Neural crest cell (in vitro differentiated cells): ENCODE data around the gene SHISA5. TPM values are rescaled to one million over a fixed set of nuclear protein-coding genes. Genes with fewer than 3 reads are reported as not detected.
A peak's percentile ranks its signal among the peaks of the same experiment; 100 is the strongest.

Experiments
- DNase-seq: peaks from one replicate; pipeline ENCODE4 v3.0.0; 2021; ENCODE audit warnings: low read depth, mixed read lengths, low spot score
- H3K27ac Mint-ChIP-seq: one replicate; pipeline ENCODE4 v1.8.0; 2021; ENCODE audit warnings: mild to moderate bottlenecking, mixed read lengths; ENCODE audit not compliant: unreplicated experiment
- H3K27me3 Mint-ChIP-seq: 2 replicates; pipeline ENCODE4 v1.8.0; 2021; ENCODE audit warnings: low read depth, mild to moderate bottlenecking, mixed read lengths
- H3K36me3 Mint-ChIP-seq: 2 replicates; pipeline ENCODE4 v1.8.0; 2021; ENCODE audit warnings: low read depth, mild to moderate bottlenecking, mixed read lengths
- H3K4me1 Mint-ChIP-seq: 2 replicates; pipeline ENCODE4 v1.8.0; 2021; ENCODE audit warnings: mixed read lengths
- H3K4me3 Mint-ChIP-seq: one replicate; pipeline ENCODE4 v1.8.0; 2021; ENCODE audit warnings: mild to moderate bottlenecking, mixed read lengths
- H3K9me3 Mint-ChIP-seq: 2 replicates; pipeline ENCODE4 v1.8.0; 2021; ENCODE audit warnings: mixed read lengths
- CTCF ChIP-seq: fragments of 200-600 bp; sonication (generic); conservative IDR thresholded peaks from 2 replicates; pipeline ENCODE4 v1.5.0; 2021; ENCODE audit warnings: antibody characterized with exemption, mild to moderate bottlenecking
- total RNA-seq: library from RNA; stranded (reverse); gene quantifications from 2 replicates; pipeline ENCODE4 v1.2.1, GENCODE V29; 2021

Gene SHISA5
- total RNA-seq, 1 donor from 2014 or later = 117 TPM

GRCh38 chr3:48427630-48427962 is 76.4 kb downstream of the SHISA5 start:
- H3K4me3 Mint-ChIP-seq = peak overlapping the region; percentile 83
- peak overlapping the region; percentile 97 for H3K27ac Mint-ChIP-seq
- H3K36me3 Mint-ChIP-seq = peaks cover 6% of the 10 kb centered on the region
- no peaks in the 10 kb centered on the region for H3K9me3 Mint-ChIP-seq
- peaks cover 56% of the 10 kb centered on the region for H3K4me1 Mint-ChIP-seq
- TF ChIP-seq CTCF = no peak
- H3K27me3 Mint-ChIP-seq = no peaks in the 10 kb centered on the region
- DNase-seq = no peak

- Mint-ChIP-seq H3K9me3 (no peaks in the 10 kb centered on the region), H3K4me1 (peaks cover 56% of the 10 kb centered on the region), H3K4me3 (peak overlapping the region; percentile 83), H3K27me3 (no peaks in the 10 kb centered on the region), H3K27ac (peak overlapping the region; percentile 97), H3K36me3 (peaks cover 6% of the 10 kb centered on the region)
- DNase-seq = no peak
- TF ChIP-seq CTCF = no peak
These were observed 76.9 kb downstream of the SHISA5 start for GRCh38 chr3:48426944-48427629.

GRCh38 chr3:48426401-48426909 is 77.5 kb downstream of the SHISA5 start:
- Mint-ChIP-seq H3K4me1 (peaks cover 52% of the 10 kb centered on the region), H3K27ac (no peak overlapping the region)

GRCh38 chr3:48425281-48425812 is 78.6 kb downstream of the SHISA5 start:
- Mint-ChIP-seq H3K9me3 (no peaks in the 10 kb centered on the region), H3K27me3 (no peaks in the 10 kb centered on the region), H3K4me3 (peak overlapping the region; percentile 83), H3K36me3 (peaks cover 2% of the 10 kb centered on the region), H3K27ac (peak overlapping the region; percentile 89), H3K4me1 (peaks cover 42% of the 10 kb centered on the region)
- no peak for DNase-seq
- TF ChIP-seq CTCF = no peak

More at GRCh38 chr3:48426401-48426909, 77.5 kb downstream of the SHISA5 start:
- Mint-ChIP-seq H3K4me3 (peak overlapping the region; percentile 83), H3K9me3 (no peaks in the 10 kb centered on the region), H3K36me3 (peaks cover 2% of the 10 kb centered on the region), H3K27me3 (no peaks in the 10 kb centered on the region)
- DNase-seq = no peak
- TF ChIP-seq CTCF = no peak

GRCh38 chr3:48423883-48424695 is 79.9 kb downstream of the SHISA5 start:
- TF ChIP-seq CTCF = no peak
- DNase-seq = no peak
- Mint-ChIP-seq H3K9me3 (no peaks in the 10 kb centered on the region), H3K4me1 (peaks cover 42% of the 10 kb centered on the region), H3K27ac (no peak overlapping the region), H3K36me3 (peaks cover 2% of the 10 kb centered on the region), H3K27me3 (no peaks in the 10 kb centered on the region), H3K4me3 (peak overlapping the region; percentile 83)
